GM12801 (cell line): ENCODE measurements around the gene HERC2.

Source experiments
- CTCF ChIP-seq: IDR thresholded peaks from one replicate; pipeline ENCODE4 v1.5.1; 2011; ENCODE audit warnings: control low read depth; ENCODE audit not compliant: insufficient read length; ENCODE audit errors: extremely low read depth

Gene HERC2

GRCh38 chr15:28068930-28069329 is 253.0 kb downstream of the HERC2 start:
- no peak for TF ChIP-seq CTCF

GRCh38 chr15:28066231-28066630 is 255.7 kb downstream of the HERC2 start:
- no peak for TF ChIP-seq CTCF
